CD4-positive, alpha-beta T cell (primary cell): Measurements from ENCODE around the gene MTHFD2. TPM values are rescaled to one million over a fixed set of nuclear protein-coding genes. Genes with fewer than 3 reads are reported as not detected.
A peak's percentile ranks its signal among the peaks of the same experiment; 100 is the strongest.

Experiments
- ATAC-seq: fragments of 200-7000 bp; cut with Tn5 transposase; one replicate; pipeline ENCODE4 v1.10.0; 2022; ENCODE audit warnings: mild to moderate bottlenecking; ENCODE audit not compliant: poor library complexity
- CTCF ChIA-PET: fragments of 350-600 bp; sonication (Branson Sonifier 250); formaldehyde crosslinking; loops from one replicate; lab custom pipeline; 2021; ENCODE audit warnings: antibody characterized with exemption, inconsistent platforms; lab: Charles Lee
- POLR2A ChIA-PET: fragments of 350-600 bp; sonication (Branson Sonifier 250); formaldehyde crosslinking; loops from one replicate; lab custom pipeline; 2021; ENCODE audit warnings: antibody characterized with exemption, inconsistent platforms; lab: Charles Lee
- DNase-seq, 14 experiments: peaks; one replicate each; pipeline ENCODE4 v3.0.0-alpha.2; 2013 to 2020; ENCODE audit warnings: mixed read lengths in 2 of 14
- H3K27ac ChIP-seq, 2 donors: one replicate each; pipeline versions ENCODE4 v1.5.1 to v1.7.0; 2013; ENCODE audit warnings: low read length in 2 of 2, low read depth in 1 of 2, mild to moderate bottlenecking in 1 of 2
- H3K27me3 ChIP-seq, 2 experiments: 1 replicate in 1 of 2; 2 replicates in 1 of 2; pipeline versions ENCODE4 v1.6.1 to v1.7.0; 2013; ENCODE audit warnings: low read length in 2 of 2, control low read depth in 1 of 2, mild to moderate bottlenecking in 1 of 2, moderate library complexity in 1 of 2; ENCODE audit not compliant: insufficient read depth in 2 of 2, control insufficient read depth in 1 of 2
- H3K36me3 ChIP-seq: one replicate; pipeline ENCODE4 v1.6.1; 2013; ENCODE audit warnings: low read length, control low read depth; ENCODE audit not compliant: insufficient read depth
- H3K4me1 ChIP-seq: one replicate; pipeline ENCODE4 v1.6.1; 2013; ENCODE audit warnings: low read length, control low read depth; ENCODE audit not compliant: insufficient read depth
- H3K4me3 ChIP-seq: one replicate; pipeline ENCODE4 v1.5.1; 2013; ENCODE audit warnings: mild to moderate bottlenecking, low read length, moderate library complexity
- H3K9me3 ChIP-seq, 2 experiments: 1 replicate in 1 of 2; 2 replicates in 1 of 2; pipeline versions ENCODE4 v1.6.1 to v1.7.0; 2013; ENCODE audit warnings: low read length in 2 of 2, mild to moderate bottlenecking in 2 of 2, control low read depth in 1 of 2, moderate library complexity in 1 of 2; ENCODE audit not compliant: control insufficient read depth in 1 of 2, insufficient read depth in 1 of 2
- H3K27ac Mint-ChIP-seq: one replicate; pipeline ENCODE4 v1.8.0; 2020; ENCODE audit warnings: mixed read lengths
- H3K27me3 Mint-ChIP-seq: one replicate; pipeline ENCODE4 v1.8.0; 2021; ENCODE audit warnings: mixed read lengths
- H3K36me3 Mint-ChIP-seq: one replicate; pipeline ENCODE4 v1.8.0; 2021; ENCODE audit warnings: low read depth, mixed read lengths
- H3K4me1 Mint-ChIP-seq: one replicate; pipeline ENCODE4 v1.8.0; 2021; ENCODE audit warnings: low read depth, mixed read lengths
- H3K4me3 Mint-ChIP-seq: one replicate; pipeline ENCODE4 v1.8.0; 2020; ENCODE audit warnings: mild to moderate bottlenecking, mixed read lengths
- H3K9me3 Mint-ChIP-seq: one replicate; pipeline ENCODE4 v1.8.0; 2020; ENCODE audit warnings: mixed read lengths
- CTCF ChIP-seq: fragments of 200-600 bp; IDR thresholded peaks from one replicate; pipeline ENCODE4 v1.8.0; 2022; ENCODE audit warnings: antibody characterized with exemption, mild to moderate bottlenecking
- intact Hi-C, 2 experiments: fragments of 100-400 bp; cut with DNase I in 1 of 2; cut with micrococcal nuclease in 1 of 2; formaldehyde crosslinking; loops; one replicate each; pipeline versions ENCODE4 v1.15.1 to v1.9.0; 2023 to 2025; cut with DNase I, micrococcal nuclease
- total RNA-seq, 174 experiments: library from RNA in 2 of 174; stranded (reverse) in 2 of 174; gene quantifications; one replicate each; pipeline ENCODE4 v1.2.3 and lab custom pipeline; 2021 to 2026

Gene MTHFD2
- total RNA-seq, 2 experiments from 2014 or later: 18.6 to 21.6 TPM

- Histone ChIP-seq H3K27ac (no peak overlapping the region), H3K4me1 (peaks cover 5% of the 10 kb centered on the region), H3K27me3 (no peaks in the 10 kb centered on the region), H3K4me3 (no peak overlapping the region), H3K9me3 (no peaks in the 10 kb centered on the region), H3K36me3 (no peaks in the 10 kb centered on the region)
- no peaks in the 10 kb centered on the region for H3K27me3 Mint-ChIP-seq
- DNase-seq (peak; percentile 27 to 79 (median 46)), ATAC-seq (peak; percentile 56)
- no peak overlapping the region for H3K27ac Mint-ChIP-seq
- POLR2A ChIA-PET: interaction anchor here (1.1 to 2.0 kb wide), 4 partner anchors 17 to 282 kb away, joined by 3 to 14 read pairs (median 5); no protein-coding TSS in a partner anchor
- intact Hi-C loops: loop anchor here (1.0 to 10.0 kb wide), 9 partner anchors 84 to 425 kb away; partner anchors contain the start of gene STAMBP (in 1 of the 2)
- no peak overlapping the region for H3K4me3 Mint-ChIP-seq
- no peaks in the 10 kb centered on the region for H3K9me3 Mint-ChIP-seq
- peaks cover 6% of the 10 kb centered on the region for H3K36me3 Mint-ChIP-seq
- peak; percentile 84 for TF ChIP-seq CTCF
- CTCF ChIA-PET: interaction anchor here (0.7 to 3.4 kb wide), 7 partner anchors 14 to 426 kb away, joined by 3 to 47 read pairs (median 4); no protein-coding TSS in a partner anchor
- H3K4me1 Mint-ChIP-seq: no peaks in the 10 kb centered on the region
Measured at GRCh38 chr2:74250189-74250631, 51.8 kb downstream of the MTHFD2 start.

GRCh38 chr2:74252036-74252435 lies 53.6 kb downstream of the MTHFD2 start:
- Histone ChIP-seq H3K36me3 (peaks cover 3% of the 10 kb centered on the region), H3K9me3 (no peaks in the 10 kb centered on the region), H3K4me1 (peaks cover 5% of the 10 kb centered on the region), H3K27me3 (no peaks in the 10 kb centered on the region), H3K4me3 (no peak overlapping the region), H3K27ac (no peak overlapping the region)
- Mint-ChIP-seq H3K27ac (no peak overlapping the region), H3K4me1 (no peaks in the 10 kb centered on the region), H3K36me3 (peaks cover 12% of the 10 kb centered on the region), H3K9me3 (no peaks in the 10 kb centered on the region), H3K27me3 (no peaks in the 10 kb centered on the region), H3K4me3 (no peak overlapping the region)
- DNase-seq (no peak), ATAC-seq (no peak)
- no peak for TF ChIP-seq CTCF
- POLR2A ChIA-PET: no interaction called here
- CTCF ChIA-PET: interaction anchor here (0.5 to 3.4 kb wide), 2 partner anchors 55 to 83 kb away, joined by 3 to 47 read pairs; no protein-coding TSS in a partner anchor
- intact Hi-C loops: loop anchor here in 1 of 2 experiments (5.0 to 10.0 kb wide), 3 partner anchors 140 to 427 kb away; partner anchors contain the start of gene STAMBP

GRCh38 chr2:74252862-74253261 lies 54.4 kb downstream of the MTHFD2 start:
- no peak for DNase-seq
- TF ChIP-seq CTCF: no peak
- no peaks in the 10 kb centered on the region for H3K9me3 ChIP-seq
- ATAC-seq: no peak
- no peak overlapping the region for H3K27ac ChIP-seq
- Mint-ChIP-seq H3K27me3 (no peaks in the 10 kb centered on the region), H3K4me1 (no peaks in the 10 kb centered on the region), H3K4me3 (no peak overlapping the region), H3K36me3 (peaks cover 14% of the 10 kb centered on the region), H3K27ac (no peak overlapping the region), H3K9me3 (no peaks in the 10 kb centered on the region)
- H3K27me3 ChIP-seq: no peaks in the 10 kb centered on the region
- CTCF ChIA-PET: no interaction called here
- POLR2A ChIA-PET: no interaction called here
- H3K4me3 ChIP-seq: no peak overlapping the region
- H3K4me1 ChIP-seq: peaks cover 5% of the 10 kb centered on the region
- peaks cover 3% of the 10 kb centered on the region for H3K36me3 ChIP-seq
- intact Hi-C loops: loop anchor here in 1 of 2 experiments (5.0 to 10.0 kb wide), 3 partner anchors 139 to 428 kb away; partner anchors contain the start of gene STAMBP
